NOMO-1 (cell line): ENCODE results near the gene TSPAN8.
"Not testable (repeated sequence)": the region's sequence is repeated elsewhere in the genome, so short reads cannot be mapped to it uniquely, and the experiment has no call there.

ENCODE experiments used
- DNase-seq, 2 experiments: peaks; one replicate each; lab custom pipeline; 2025; ENCODE audit not compliant: unreplicated experiment in 2 of 2; lab: John Stamatoyannopoulos, UW

Gene TSPAN8

GRCh38 chr12:71130521-71131069 lies 27.2 kb downstream of the TSPAN8 start:
- DNase-seq: no peak

GRCh38 chr12:71129364-71129763 lies 28.4 kb downstream of the TSPAN8 start:
- DNase-seq: no peak

GRCh38 chr12:71128191-71128788 lies 29.5 kb downstream of the TSPAN8 start:
- no peak for DNase-seq

GRCh38 chr12:71125949-71126348 lies 31.9 kb downstream of the TSPAN8 start:
- no peak for DNase-seq

- DNase-seq: no peak
Observed at GRCh38 chr12:71125515-71125914, 32.3 kb downstream of the TSPAN8 start.

- no peak for DNase-seq
Observed at GRCh38 chr12:71124835-71125460, 32.9 kb downstream of the TSPAN8 start.

GRCh38 chr12:71113148-71113547 lies 44.7 kb downstream of the TSPAN8 start:
- DNase-seq: not testable (repeated sequence)

- DNase-seq: no peak
Observed at GRCh38 chr12:71109834-71110233, 48.0 kb downstream of the TSPAN8 start.

DNA sequence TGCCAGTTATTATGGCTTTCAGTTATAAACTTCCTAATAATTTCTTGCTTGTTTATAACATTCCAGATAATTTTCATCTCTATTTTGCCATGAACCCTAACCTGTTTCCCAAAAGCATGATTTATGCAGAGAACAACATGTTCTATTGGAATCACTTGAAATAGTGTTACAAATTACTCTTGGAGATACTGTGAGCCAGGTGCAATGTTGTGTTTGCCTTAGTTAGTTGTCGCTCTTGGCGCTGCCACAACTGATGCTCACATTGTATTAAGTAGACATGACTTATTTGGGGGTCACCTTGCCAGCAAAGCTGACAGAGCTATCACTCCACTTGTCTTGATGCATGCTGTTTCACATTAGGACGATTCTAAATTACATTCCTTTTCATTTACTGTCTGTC lies 49.4 kb downstream of the TSPAN8 start:
- DNase-seq: no peak

GRCh38 chr12:71107936-71108335 lies 49.9 kb downstream of the TSPAN8 start:
- no peak for DNase-seq

GRCh38 chr12:71105956-71106355 lies 51.8 kb downstream of the TSPAN8 start:
- no peak for DNase-seq

GRCh38 chr12:71092290-71092689 lies 65.5 kb downstream of the TSPAN8 start:
- DNase-seq: no peak

DNA sequence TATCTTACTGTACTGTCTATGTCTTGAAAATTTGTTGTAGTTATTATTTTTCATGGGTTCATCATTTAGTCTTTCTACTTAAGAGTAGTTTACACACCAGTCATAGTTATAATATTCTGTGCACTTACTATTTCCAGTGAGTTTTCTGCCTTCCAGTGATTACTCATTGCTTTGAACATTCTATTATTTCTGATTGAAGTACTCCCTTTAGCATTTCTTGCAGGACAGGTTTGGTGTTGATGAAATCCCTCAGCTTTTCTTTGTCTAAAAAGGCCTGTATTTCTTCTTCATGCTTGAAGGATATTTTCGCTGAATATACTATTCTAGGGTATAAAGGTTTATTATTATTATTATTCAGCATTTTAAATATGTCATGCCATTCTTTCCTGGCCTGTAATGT lies 66.8 kb downstream of the TSPAN8 start:
- no peak for DNase-seq

DNA sequence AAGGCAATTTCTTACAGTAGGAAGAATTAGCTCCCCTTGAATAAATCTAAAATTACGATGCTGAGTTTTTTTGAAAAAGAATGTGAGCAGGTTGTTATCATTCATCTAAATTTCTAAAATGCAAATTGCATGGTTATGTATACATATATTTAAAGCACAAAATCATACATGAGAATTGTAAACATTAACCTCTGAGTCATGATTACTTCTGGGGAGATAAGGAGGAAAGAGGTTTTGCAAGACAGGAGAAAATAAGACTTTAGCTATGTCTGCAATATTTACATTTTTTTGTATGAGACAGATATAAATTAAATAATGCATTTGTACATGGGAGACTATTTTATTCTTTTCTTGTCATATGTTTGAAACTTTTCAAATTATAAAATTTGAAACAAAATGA lies 72.2 kb downstream of the TSPAN8 start:
- no peak for DNase-seq

DNA sequence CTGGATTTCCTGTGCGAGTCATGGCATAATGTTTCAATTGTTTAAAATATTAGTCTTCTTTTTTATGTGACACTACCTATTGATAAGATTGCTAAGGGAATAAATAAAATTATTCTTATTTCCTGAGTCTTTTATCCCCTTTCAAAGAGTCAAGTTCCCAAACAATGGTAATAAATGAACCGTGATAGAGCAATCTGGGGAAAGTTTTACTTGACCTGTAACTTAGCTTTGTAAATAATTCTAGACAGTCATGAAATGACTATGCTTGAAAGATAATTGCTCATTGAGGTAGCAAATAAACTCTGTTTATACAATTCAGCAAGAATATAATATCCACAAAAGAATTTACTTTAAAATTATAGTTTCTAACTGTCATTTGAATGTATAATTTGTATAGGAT lies 82.1 kb downstream of the TSPAN8 start:
- DNase-seq: no peak
